IPS-11a (cell line): ENCODE results near the gene GUCY1B1.

Source experiments
- H3K4me3 ChIP-seq: one replicate; pipeline ENCODE4 v1.5.1; 2013; ENCODE audit warnings: low read depth, low read length, control low read depth

Gene GUCY1B1

DNA sequence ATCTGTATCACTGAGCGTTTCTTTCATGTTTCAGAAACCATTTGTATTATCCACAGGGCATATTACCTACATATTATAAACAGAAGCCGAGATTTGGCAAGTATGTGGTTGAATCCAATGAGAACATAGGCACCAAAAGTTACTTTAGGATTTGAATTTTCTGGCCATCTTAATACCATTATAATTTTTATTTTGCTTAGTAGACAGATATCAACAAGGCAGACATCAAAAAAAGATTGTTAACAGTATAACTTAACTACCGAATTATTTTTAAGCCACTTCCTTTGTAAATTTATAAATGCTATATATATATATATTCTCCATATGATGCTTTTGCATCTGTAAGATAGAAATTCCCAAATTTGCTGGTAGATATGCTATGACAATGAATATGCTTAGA, 2.2 kb downstream of the GUCY1B1 start:
- no peak overlapping the region for H3K4me3 ChIP-seq

DNA sequence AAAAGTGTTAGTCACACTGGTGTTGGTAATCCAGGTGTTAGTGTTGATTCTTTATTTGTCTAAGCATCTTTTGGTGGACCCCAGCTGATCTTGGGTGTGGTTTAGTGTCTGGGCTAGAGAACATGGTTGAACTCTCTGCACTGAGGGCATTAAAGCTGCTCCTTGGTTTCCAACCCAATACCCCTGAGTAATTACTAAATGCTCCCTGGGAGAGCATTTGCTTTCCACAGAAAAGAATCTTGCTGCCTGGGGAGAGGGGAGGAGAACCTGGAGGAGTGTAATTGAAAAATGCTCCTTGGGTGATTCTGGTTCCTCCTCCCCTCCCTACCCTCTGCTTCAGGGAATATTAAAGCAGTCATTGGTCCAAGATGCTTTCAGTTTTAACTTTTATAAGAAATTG, 3.1 kb downstream of the GUCY1B1 start:
- no peak overlapping the region for H3K4me3 ChIP-seq

DNA sequence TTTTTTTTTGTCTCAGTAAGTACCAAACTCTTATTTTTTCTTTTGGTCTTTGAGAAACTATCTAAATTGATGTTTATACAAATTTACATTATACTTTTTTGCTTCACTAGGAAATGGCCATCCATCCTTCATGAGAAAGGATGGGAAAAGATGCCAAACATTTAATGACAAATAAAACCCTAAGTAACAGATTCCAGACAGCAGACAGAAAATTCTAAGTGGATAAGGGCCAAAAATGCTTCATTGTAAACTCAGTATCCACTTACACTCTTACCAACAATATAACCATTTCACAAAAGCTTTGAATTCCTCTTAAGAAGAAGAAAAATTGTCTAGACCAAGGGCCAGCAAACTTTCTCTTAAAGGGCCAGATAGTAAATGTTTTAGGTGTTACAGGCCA, 3.5 kb downstream of the GUCY1B1 start:
- H3K4me3 ChIP-seq, result no peak overlapping the region

DNA sequence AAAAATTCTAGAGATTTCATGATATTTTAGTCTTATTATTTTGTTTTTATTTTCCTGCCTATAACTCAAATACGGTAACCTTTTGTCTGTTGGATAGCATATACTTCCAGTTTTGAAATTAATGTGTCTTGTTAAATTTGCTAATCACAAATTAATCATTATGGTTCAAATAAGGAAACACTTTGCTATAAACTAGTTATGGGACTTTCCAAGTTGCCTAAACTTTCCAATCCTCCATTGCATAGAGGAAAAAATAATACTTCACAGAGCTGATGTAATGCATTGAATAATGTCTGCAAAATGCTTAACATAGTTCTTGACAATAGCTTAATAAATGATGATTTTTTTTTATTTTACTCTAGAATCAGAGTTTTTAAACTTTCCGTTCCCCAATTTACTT, 4.7 kb downstream of the GUCY1B1 start:
- H3K4me3 ChIP-seq, result no peak overlapping the region

DNA sequence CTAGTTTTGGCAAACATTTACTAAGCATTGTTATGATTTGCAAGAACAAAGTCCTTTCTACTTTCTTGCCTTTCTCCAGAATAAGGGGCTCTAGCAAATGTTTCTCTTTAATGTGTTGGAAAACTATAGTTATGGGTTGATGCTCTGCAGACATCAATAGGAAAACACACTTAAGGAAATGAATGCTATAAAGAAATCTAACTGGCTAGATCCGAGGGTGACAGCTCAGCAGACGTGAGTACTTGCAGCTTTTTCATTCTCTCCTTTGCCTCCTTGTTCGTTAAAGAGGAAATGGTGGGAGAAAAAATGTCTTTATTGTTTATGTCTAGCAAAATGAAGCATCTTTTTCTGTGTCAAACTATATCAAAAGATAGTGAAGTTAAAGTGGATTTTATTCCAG, 6.3 kb downstream of the GUCY1B1 start:
- H3K4me3 ChIP-seq, result no peak overlapping the region

DNA sequence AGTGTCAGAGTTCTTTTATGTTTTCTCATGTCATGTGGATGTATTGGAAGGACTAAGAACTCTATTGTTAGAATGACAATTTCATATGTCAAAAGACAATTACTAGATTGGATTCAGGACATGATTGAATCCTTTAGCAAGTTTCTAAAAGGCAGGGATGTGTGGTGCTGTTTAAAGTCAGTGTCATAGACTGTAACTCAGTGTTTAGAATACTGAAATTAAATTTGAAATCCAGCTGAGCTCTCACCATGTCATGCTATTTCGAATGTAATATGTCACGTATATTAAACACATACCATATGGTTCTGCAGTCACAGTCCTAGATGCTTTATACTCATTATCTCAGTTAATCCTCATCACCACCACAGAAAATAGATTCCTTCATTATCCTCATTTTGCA, 7.8 kb downstream of the GUCY1B1 start:
- no peak overlapping the region for H3K4me3 ChIP-seq

DNA sequence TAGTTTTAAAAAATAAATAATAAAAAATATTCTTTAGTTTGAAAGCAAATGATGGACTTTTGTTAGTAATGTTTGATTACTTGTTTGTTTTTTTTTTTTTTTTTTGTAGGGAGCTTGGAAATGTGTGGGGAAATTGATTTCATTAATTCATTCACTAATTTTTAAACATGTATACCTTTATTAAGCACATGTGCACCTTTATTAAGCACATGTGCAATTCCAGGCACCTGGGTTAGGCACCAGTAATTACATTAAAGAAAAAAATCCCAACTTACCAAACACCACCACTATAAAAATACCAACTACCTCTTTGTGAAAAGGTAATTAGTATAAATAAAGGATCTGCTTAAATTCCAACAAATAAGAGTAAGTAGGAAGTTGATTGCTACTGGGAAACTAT, 9.5 kb downstream of the GUCY1B1 start:
- H3K4me3 ChIP-seq, result no peak overlapping the region

DNA sequence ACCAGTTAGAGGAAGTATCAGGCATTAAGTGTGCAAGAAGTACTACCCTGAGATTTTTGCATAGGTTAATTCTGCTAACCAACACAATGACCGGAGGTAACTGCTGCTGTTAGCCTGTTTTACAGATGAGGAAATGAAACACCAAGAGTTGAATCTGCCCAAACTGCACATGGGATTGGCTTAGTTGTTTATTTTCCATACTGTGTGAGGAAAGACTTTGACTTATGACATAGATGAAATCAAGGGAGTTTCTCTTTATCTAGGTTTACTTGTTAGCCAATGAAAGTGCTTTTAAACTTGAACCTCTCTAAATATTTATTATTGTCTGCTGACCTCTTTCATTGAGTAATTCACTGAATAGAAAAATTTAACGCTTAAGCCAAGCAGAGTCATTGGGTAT, 10.3 kb downstream of the GUCY1B1 start:
- no peak overlapping the region for H3K4me3 ChIP-seq

DNA sequence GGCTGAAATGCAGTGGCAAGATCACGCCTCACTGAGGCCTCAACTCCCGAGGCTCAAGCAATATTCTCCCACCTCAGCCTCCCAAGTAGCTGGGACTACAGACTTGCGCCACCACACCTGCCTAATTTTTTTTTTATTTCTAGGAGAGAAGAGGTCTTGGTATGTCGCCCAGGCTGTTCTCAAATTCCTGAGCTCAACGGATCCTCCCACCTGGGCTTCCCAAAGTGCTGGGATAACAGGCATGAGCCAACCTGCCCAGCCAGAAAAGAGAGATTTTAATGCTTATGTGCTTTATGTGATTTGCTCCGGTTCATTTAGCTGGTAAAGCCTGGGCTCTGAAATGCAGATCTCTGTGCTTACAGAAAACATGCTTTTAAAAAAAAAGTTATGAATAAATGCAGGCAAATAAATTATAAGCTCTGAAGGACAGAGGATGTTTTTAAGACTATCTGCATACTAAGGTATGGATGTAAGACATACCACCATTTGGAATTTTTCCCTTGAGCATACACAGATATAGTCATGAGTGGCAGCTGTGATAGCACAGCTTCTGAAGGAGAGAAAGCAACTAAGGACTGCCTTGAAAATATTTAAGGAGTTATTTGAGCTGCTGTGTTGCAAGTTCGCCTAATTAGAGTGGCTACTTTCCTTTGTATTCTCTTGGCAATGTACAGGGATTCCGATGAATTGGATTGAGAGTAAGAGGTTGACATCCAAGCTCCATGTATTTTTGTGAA, 13.8 kb downstream of the GUCY1B1 start:
- H3K4me3 ChIP-seq, result no peak overlapping the region

DNA sequence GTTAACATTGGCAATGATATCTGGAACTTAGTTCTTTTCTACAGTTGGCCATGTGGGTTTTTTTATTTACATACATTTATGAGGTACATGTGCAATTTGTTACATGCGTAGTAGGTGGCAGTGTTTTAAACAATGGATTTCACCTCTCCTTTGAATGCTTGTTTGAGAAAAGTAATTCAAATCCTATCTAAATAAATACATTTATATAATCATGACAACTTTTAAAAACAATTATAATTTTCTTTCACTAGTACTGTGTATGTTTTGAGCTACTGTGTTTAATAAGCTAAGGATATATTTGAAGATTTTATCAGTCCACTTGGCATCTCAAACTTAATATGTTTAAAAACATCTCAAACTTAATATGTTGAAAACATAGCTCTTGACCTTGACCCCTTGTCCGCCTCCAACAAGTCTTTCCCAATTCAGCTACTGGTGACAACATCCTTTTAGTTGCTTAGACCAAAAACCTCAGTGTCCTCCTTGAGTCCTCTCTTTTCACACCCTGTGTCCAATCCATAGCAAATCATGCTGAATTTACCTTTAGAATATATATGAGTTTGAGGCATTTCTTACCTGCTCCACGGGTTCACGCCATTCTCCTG, 14.5 kb downstream of the GUCY1B1 start:
- H3K4me3 ChIP-seq, result no peak overlapping the region

DNA sequence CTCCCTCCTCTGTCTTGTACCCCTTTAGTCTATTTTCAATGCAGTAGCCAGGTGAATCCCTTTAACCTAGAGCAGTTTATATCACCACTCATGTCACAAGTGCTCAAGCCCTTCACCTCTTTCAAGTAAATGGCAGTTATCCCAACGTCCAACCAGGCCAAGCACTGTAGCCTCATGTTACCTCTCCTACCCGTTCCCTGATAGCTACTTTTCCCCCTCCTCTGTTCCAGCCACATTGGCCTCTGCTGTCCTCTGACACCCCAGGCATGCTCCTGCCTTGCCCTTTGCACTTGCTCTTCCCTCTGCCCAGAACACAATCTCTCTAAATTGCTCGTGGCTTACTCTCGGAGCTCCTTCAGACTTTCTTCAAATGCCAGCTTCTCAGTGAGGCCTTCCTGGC, 15.2 kb downstream of the GUCY1B1 start:
- no peak overlapping the region for H3K4me3 ChIP-seq

DNA sequence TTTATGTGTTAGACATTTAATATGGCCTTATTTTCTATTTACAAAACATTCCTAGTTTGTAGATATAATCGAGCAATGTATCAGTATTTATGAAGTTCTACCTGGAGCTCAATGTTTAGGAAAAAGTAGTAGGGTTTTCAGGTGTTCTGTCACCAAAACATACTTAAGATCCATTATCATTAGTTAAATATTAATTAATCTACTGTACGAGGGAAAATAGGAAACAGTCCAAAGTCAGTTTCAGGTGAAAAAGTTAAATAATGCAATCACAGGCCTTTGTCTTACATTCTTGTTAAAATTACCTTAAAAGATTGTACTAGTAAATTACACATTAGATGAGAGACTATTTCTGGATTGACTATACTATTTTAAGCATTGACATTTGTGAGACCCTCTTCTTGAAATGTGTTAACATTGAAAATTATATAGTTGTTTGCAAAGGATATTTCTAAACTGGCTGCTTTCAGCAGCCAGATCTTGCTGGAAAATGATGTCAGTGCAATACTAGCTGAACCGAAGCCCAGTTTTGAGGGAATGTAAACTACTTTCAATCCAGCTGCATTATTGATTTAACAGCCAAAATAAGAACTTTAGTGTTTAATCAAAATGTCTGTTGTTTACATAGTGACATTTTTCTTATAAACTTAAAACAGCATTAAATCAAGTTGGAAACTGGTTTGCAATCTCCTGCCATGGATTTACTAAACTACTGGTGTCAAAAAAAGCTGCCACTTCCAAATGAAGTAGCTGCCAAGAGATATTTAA, 19.3 kb downstream of the GUCY1B1 start:
- no peak overlapping the region for H3K4me3 ChIP-seq

DNA sequence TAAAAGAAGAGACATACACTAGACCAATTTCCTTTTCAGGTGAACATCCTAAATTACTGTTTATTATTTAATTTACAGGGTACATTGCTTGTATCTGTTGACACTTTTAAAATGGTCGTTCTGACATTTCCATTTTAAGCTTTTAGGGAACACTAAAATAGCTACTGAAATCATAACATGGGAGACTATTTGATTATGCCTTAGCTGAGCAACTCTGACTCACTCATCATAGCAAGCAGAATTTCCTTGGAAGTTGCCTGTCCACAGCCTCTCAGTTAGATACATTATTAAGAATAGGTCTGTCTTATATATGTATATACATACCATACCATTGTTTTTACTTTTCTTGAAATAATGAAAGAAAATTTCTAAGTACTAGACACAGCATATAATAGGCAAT, 22.0 kb downstream of the GUCY1B1 start:
- H3K4me3 ChIP-seq, result no peak overlapping the region

DNA sequence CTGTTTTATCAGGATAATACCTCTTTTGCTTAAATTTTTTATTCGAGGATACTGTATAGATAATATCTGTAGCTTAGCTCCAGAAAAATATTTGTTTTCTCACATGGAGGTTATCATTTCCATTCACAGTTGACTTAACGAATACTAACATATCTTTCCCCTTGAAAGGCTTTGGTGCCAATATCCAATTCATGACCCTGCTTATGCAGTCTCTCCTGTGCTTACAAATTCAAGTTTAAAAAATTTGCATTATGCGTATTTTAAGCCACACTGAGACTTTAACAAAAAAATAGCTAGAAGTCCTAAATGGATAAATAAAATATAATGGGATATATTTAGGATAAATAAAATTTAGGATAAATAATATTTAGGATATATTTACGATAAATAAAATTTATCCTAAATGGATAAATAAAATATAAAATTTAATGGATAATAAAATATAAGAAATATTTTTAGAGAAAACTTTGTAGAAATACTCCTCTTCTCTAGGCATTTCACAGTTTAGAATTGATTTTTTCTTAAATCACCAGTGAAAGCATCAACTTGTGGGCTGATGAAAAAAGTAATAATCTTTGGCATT, 22.5 kb downstream of the GUCY1B1 start:
- H3K4me3 ChIP-seq, result no peak overlapping the region

DNA sequence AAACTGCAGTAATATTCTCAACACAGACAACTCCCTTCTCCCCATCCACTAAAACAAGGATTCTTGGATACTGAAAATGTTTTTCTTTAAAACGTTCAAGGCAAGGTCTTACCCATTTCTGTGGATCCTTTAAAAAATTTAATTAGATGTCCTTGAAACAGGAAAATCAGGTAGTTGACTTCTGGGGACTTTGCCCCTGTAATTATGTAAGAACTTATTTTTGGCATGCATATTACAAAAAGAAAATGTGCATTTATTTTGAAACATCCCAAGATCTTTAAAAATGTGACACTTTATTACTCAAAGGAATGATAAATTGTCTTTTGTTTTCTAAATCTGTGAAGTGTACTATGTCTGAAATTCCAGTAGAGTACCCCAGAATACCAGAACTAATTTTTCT, 25.8 kb downstream of the GUCY1B1 start:
- H3K4me3 ChIP-seq, result no peak overlapping the region

DNA sequence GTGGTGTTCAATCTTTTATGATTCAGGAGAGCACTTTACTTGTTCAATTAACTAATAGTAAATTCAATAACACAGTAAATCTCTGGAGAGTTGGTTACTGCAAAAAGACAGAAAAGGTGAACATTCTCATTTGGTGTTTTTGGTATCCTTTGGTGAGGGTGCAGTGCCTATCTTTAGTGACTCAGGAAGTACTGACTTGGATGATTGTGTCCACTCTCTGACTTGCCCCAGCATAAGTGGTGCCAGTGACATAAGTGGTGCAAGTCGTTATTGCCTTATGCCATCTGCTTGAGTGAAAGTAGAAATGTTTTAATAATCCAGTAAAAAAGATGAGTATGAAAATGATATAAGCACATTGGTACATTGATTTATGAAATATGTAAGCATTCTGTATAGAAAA, 27.0 kb downstream of the GUCY1B1 start:
- no peak overlapping the region for H3K4me3 ChIP-seq

DNA sequence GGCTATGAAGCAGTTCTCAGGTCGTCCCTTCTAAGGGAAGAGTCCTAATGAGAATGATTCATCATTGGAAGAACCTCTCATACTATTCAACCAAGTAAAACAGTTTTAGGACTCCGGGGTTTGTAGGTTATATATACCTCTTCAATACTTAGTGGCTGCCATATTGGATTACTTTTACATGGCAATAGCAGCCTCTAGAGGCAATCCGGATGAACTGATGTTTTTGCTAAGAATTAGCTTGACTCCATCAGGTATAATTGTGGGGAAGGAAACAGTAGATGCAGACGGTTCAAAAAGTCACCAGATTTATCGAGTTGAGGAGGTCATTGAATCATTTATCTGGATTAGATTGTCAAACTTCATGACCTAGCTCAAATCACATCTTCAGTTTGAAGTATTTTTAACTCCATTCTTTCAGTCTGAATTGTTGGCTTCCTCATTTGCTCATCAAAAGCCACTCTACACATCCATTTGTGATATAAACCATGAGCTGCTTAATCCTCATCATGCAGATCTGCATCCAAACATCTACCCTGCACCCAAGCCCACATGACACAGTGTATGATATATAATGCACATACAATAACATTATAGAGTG, 28.4 kb downstream of the GUCY1B1 start:
- no peak overlapping the region for H3K4me3 ChIP-seq

DNA sequence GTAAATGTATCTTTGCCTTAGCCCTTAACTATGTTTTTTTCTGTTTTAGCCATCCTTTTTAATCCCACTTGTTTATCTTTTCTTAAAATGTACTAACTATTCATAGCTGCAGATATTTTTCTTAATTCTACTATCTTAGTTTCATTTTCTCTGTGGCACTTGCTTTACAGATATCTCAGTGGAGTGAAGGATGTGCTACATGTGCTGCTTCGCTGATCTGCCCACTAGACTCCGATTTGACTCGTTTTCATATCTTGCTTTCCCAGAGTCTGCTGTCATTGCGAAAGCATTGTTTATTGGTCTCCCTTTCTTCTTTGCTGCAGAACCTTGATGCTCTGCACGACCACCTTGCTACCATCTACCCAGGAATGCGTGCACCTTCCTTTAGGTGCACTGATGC, 30.6 kb downstream of the GUCY1B1 start:
- H3K4me3 ChIP-seq, result no peak overlapping the region

DNA sequence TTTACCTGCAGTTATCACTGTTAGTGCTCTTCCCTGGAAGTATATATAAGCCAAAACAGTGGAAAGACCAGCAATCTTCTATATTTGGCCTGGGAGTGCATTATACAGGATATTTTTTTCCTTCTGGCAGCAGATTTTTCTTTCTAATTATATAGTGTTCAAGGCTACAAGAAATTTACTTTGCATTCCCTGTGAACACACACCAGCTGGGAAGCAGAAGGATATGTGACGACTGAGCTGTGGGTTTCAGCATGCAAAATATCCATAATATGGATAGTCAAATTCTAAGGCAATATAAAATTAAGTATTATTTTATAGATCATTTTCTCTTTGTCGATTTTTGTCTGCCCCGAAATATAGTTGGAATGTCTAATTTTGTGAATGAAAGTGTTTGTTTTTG, 31.2 kb downstream of the GUCY1B1 start:
- H3K4me3 ChIP-seq, result no peak overlapping the region

DNA sequence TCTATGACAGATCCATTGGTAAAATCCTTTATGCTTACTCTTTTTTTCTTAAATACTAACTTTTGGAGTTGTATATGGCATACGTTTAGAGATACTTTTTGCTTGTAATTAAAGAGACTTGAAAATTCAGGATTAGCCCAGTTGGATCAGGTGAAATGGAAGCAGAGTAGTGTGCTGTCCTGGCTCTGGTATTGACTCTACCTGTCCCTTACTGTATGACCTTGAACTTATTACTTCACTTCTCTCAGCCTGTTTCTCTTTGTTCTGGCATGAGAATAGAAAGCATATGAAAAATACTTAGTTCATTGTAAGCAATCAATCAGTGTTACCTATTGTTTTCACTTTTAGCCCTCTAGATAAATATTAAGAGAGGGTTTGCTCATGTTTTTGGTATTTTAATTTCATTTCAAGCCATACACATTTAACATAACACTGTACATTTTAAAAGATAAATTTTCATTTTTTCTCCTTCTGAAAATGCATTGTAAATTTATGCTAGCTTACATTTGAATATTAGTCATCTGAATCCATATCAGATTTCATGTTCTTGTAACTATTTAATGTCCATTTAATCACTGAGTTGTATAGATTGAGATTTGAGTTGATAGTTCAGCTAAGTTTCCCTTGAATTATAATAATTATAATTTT, 35.9 kb downstream of the GUCY1B1 start:
- H3K4me3 ChIP-seq, result no peak overlapping the region

DNA sequence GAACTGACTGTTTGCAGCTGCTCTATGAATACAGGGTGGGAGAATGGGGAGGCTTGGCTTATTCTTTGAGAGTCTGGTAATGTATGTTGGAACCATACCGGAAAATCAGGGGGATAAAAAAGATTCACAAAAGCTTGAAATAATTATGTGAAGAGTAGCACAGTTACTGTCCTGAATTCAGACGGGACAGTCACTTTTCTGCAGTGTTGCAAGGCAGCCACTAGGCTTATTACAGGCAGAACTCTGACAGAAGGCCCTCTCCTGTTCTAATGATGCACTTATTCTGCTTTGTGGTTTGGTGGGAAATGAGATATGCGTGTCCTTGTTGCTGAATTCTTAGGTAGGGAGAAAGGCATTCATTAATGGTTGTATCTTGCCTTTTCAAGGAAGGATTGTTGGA, 37.2 kb downstream of the GUCY1B1 start:
- H3K4me3 ChIP-seq, result no peak overlapping the region
